Fibroblast of skin of left quadriceps (primary cell): ENCODE results near the gene STX10.
"Not testable (repeated sequence)": the region's sequence is repeated elsewhere in the genome, so short reads cannot be mapped to it uniquely, and the experiment has no call there.

Source experiments
- DNase-seq, 2 experiments: peaks; one replicate each; pipeline ENCODE4 v3.0.0-alpha.2; 2013; ENCODE audit warnings: low read depth in 2 of 2

STX10 gene

GRCh38 chr19:13164343-13165161 is 14.4 kb upstream of the STX10 start:
- DNase-seq, result no peak

- DNase-seq, result peak in 1 of 2 experiments; percentile 54
Observed at GRCh38 chr19:13163609-13164342, 13.6 kb upstream of the STX10 start.

- DNase-seq, result peak; percentile 91 to 92
Observed at GRCh38 chr19:13162724-13163608, 12.8 kb upstream of the STX10 start.

- no peak for DNase-seq
Observed at GRCh38 chr19:13160557-13160956, 10.4 kb upstream of the STX10 start.

- no peak for DNase-seq
Observed at GRCh38 chr19:13159713-13160112, 9.5 kb upstream of the STX10 start.

GRCh38 chr19:13155472-13156359 is 5.5 kb upstream of the STX10 start:
- no peak for DNase-seq

- DNase-seq, result no peak
Observed at GRCh38 chr19:13154911-13155471, 4.8 kb upstream of the STX10 start.

GRCh38 chr19:13154241-13154778 is 4.1 kb upstream of the STX10 start:
- peak; percentile 76 for DNase-seq

GRCh38 chr19:13153569-13154240 is 3.5 kb upstream of the STX10 start:
- no peak for DNase-seq

- DNase-seq, result peak; percentile 91
Observed at GRCh38 chr19:13152974-13153568, 2.9 kb upstream of the STX10 start.

GRCh38 chr19:13152356-13152973 is 2.3 kb upstream of the STX10 start:
- no peak for DNase-seq

GRCh38 chr19:13151605-13152355 is 1.6 kb upstream of the STX10 start:
- DNase-seq, result peak; percentile 95 to 96

- no peak for DNase-seq
Observed at GRCh38 chr19:13150931-13151604, 893 bp upstream of the STX10 start.

- DNase-seq, result no peak
Observed at GRCh38 chr19:13149628-13150186, 468 bp downstream of the STX10 start.

GRCh38 chr19:13149173-13149627 is 975 bp downstream of the STX10 start:
- not testable (repeated sequence) for DNase-seq

GRCh38 chr19:13146763-13147563 is 3.2 kb downstream of the STX10 start:
- DNase-seq, result no peak
